IMR-90 (cell line): ENCODE results near the gene ASB3. TPM values are rescaled to one million over a fixed set of nuclear protein-coding genes. Genes with fewer than 3 reads are reported as not detected.

Source experiments
- ATAC-seq: fragments of 200-7000 bp; cut with Tn5 transposase; 2 replicates; pipeline ENCODE4 v1.9.1; 2020; ENCODE audit warnings: low read depth, mild to moderate bottlenecking, moderate library complexity
- BruUV-seq: library from RNA; stranded (reverse); fragments of 400-500 nt; replicated peaks from 2 replicates; lab custom pipeline; 2021; lab: Mats Ljungman, UMichigan
- CTCF ChIA-PET: fragments of 300-600 bp; formaldehyde crosslinking; extraction: SDS; loops from one replicate; lab custom pipeline; 2021; ENCODE audit warnings: antibody characterized with exemption; lab: Yijun Ruan, JAX
- POLR2A ChIA-PET: fragments of 300-600 bp; sonication (Branson Sonifier 250); formaldehyde crosslinking; loops from one replicate; lab custom pipeline; 2022; ENCODE audit warnings: antibody characterized with exemption; ENCODE audit not compliant: unreplicated experiment; lab: Charles Lee
- DNase-seq: peaks from one replicate; pipeline ENCODE4 v3.0.0; 2013
- H2AFZ ChIP-seq: replicated peaks from 2 replicates; pipeline ENCODE3; 2013; ENCODE audit warnings: low read length, mild to moderate bottlenecking; ENCODE audit not compliant: poor library complexity
- H2AK5ac ChIP-seq: 2 replicates; pipeline ENCODE4 v1.6.1; 2013; ENCODE audit warnings: low read depth, low read length, inconsistent platforms
- H2AK9ac ChIP-seq: replicated peaks from 2 replicates; pipeline ENCODE3; 2013; ENCODE audit warnings: mild to moderate bottlenecking, low read depth, low read length, moderate library complexity; ENCODE audit not compliant: poor library complexity
- H2BK120ac ChIP-seq: 2 replicates; pipeline ENCODE4 v1.6.1; 2013; ENCODE audit warnings: low read depth, low read length, inconsistent platforms
- H2BK15ac ChIP-seq: 3 replicates; pipeline ENCODE4 v1.6.1; 2013; ENCODE audit warnings: low read depth, low read length, inconsistent platforms
- H2BK20ac ChIP-seq: 2 replicates; pipeline ENCODE4 v1.6.1; 2013; ENCODE audit warnings: low read depth, mild to moderate bottlenecking, inconsistent platforms, low read length, moderate library complexity
- H2BK5ac ChIP-seq: 2 replicates; pipeline ENCODE4 v1.6.1; 2013; ENCODE audit warnings: mild to moderate bottlenecking, low read depth, low read length, inconsistent platforms; ENCODE audit not compliant: poor library complexity, severe bottlenecking
- H3K14ac ChIP-seq: replicated peaks from 2 replicates; pipeline ENCODE4 v1.6.1; 2013; ENCODE audit warnings: low read depth, low read length, inconsistent platforms
- H3K18ac ChIP-seq: 2 replicates; pipeline ENCODE4 v1.6.1; 2013; ENCODE audit warnings: low read depth, low read length, control low read depth
- H3K23ac ChIP-seq: 2 replicates; pipeline ENCODE4 v1.6.1; 2013; ENCODE audit warnings: low read depth, low read length, inconsistent platforms
- H3K27ac ChIP-seq: 2 replicates; pipeline ENCODE4 v1.5.1; 2013; ENCODE audit warnings: mild to moderate bottlenecking, control low read depth, low read length; ENCODE audit not compliant: insufficient read depth
- H3K27me3 ChIP-seq: 2 replicates; pipeline ENCODE4 v1.6.1; 2013; ENCODE audit warnings: low read length; ENCODE audit not compliant: control insufficient read depth, insufficient read depth
- H3K36me3 ChIP-seq: 2 replicates; pipeline ENCODE4 v1.6.1; 2013; ENCODE audit warnings: low read length, mixed read lengths; ENCODE audit not compliant: control insufficient read depth, insufficient read depth
- H3K4ac ChIP-seq: 2 replicates; pipeline ENCODE4 v1.6.1; 2013; ENCODE audit warnings: low read depth, low read length, inconsistent platforms
- H3K4me1 ChIP-seq: 2 replicates; pipeline ENCODE4 v1.6.1; 2013; ENCODE audit warnings: low read length, mixed read lengths; ENCODE audit not compliant: control insufficient read depth, insufficient read depth
- H3K4me2 ChIP-seq: 2 replicates; pipeline ENCODE4 v1.6.1; 2013; ENCODE audit warnings: low read depth, mild to moderate bottlenecking, control low read depth, low read length, moderate library complexity
- H3K4me3 ChIP-seq: 2 replicates; pipeline ENCODE4 v1.5.1; 2013; ENCODE audit warnings: low read depth, mild to moderate bottlenecking, control low read depth, low read length, moderate library complexity; ENCODE audit not compliant: insufficient read depth
- H3K56ac ChIP-seq: 2 replicates; pipeline ENCODE4 v1.6.1; 2013; ENCODE audit warnings: low read length, inconsistent platforms; ENCODE audit not compliant: insufficient read depth; ENCODE audit errors: extremely low read depth
- H3K79me1 ChIP-seq, 2 experiments: 2 replicates each; pipeline ENCODE4 v1.6.1; 2013; ENCODE audit warnings: low read length in 2 of 2, inconsistent platforms in 1 of 2, low read depth in 1 of 2
- H3K9ac ChIP-seq: 2 replicates; pipeline ENCODE4 v1.6.1; 2013; ENCODE audit warnings: low read depth, low read length, control low read depth
- H3K9me1 ChIP-seq: 2 replicates; pipeline ENCODE4 v1.6.1; 2013; ENCODE audit warnings: low read length, inconsistent platforms; ENCODE audit not compliant: insufficient read depth
- H3K9me3 ChIP-seq: 2 replicates; pipeline ENCODE4 v1.6.1; 2013; ENCODE audit warnings: low read length; ENCODE audit not compliant: control insufficient read depth, insufficient read depth
- H4K20me1 ChIP-seq: 2 replicates; pipeline ENCODE4 v1.6.1; 2013; ENCODE audit warnings: low read length, inconsistent platforms; ENCODE audit not compliant: insufficient read depth
- H4K5ac ChIP-seq: 2 replicates; pipeline ENCODE4 v1.6.1; 2013; ENCODE audit warnings: mild to moderate bottlenecking, low read depth, low read length, control low read depth
- H4K8ac ChIP-seq, 2 experiments: 2 replicates each; pipeline ENCODE4 v1.6.1; 2013; ENCODE audit warnings: low read depth in 2 of 2, low read length in 2 of 2, control low read depth in 1 of 2, inconsistent platforms in 1 of 2
- H4K91ac ChIP-seq: 2 replicates; pipeline ENCODE4 v1.6.1; 2013; ENCODE audit warnings: low read depth, low read length, inconsistent platforms; ENCODE audit not compliant: insufficient read depth
- CHD1 ChIP-seq: IDR thresholded peaks from 2 replicates; pipeline ENCODE4 v1.6.1; 2012; ENCODE audit warnings: low read depth, low read length, improper control_type of control experiment
- CTCF ChIP-seq: conservative IDR thresholded peaks from 2 replicates; pipeline ENCODE4 v1.5.1; 2012; ENCODE audit warnings: mild to moderate bottlenecking, low read depth, low read length, improper control_type of control experiment
- ELK1 ChIP-seq: fragments of 150-350 bp; IDR thresholded peaks from 2 replicates; pipeline ENCODE4 v1.6.1; 2016; ENCODE audit warnings: low read depth, mild to moderate bottlenecking, low read length, moderate library complexity, borderline replicate concordance
- FOS ChIP-seq: fragments of 150-350 bp; IDR thresholded peaks from 2 replicates; pipeline ENCODE4 v1.6.1; 2016; ENCODE audit warnings: low read depth, low read length
- MAZ ChIP-seq: IDR thresholded peaks from 2 replicates; pipeline ENCODE4 v1.6.1; 2012; ENCODE audit warnings: low read depth, mild to moderate bottlenecking, low read length, improper control_type of control experiment, moderate library complexity, borderline replicate concordance
- POLR2A ChIP-seq: IDR thresholded peaks from 2 replicates; pipeline ENCODE4 v1.6.1; 2012; ENCODE audit warnings: mild to moderate bottlenecking, low read depth, low read length
- RFX5 ChIP-seq: IDR thresholded peaks from 2 replicates; pipeline ENCODE4 v1.8.0; 2012; ENCODE audit warnings: low read depth, mild to moderate bottlenecking, low read length, moderate library complexity
- WGBS, 2 experiments: methylation state at CpG; one replicate each; pipeline versions ENCODE4 v1.1.5 to v1.1.7; 2013; ENCODE audit warnings: missing lambda C conversion rate in 2 of 2; ENCODE audit not compliant: insufficient read length in 1 of 2; ENCODE audit errors: extremely low coverage in 2 of 2; 5-methylcytosine and 5-hydroxymethylcytosine counted together
- dilution Hi-C: fragments of 300-500 bp; cut with HindIII; formaldehyde crosslinking; loops from one replicate; pipeline ENCODE4 v1.14.3; 2018; ENCODE audit warnings: low sequenced_read_pairs; ENCODE audit not compliant: unreplicated experiment
- in situ Hi-C: fragments of 300-500 bp; cut with MboI; formaldehyde crosslinking; loops from 3 replicates; pipeline ENCODE4 v1.14.3; 2019; ENCODE audit warnings: low sequenced_read_pairs, inconsistent platforms, mixed read lengths
- intact Hi-C: fragments of 100-400 bp; cut with micrococcal nuclease; formaldehyde crosslinking; loops from 2 replicates; pipeline ENCODE4 v1.10.0; 2022
- polyA plus RNA-seq, 3 experiments: library from polyadenylated mRNA; depleted of rRNA; stranded (reverse); fragments of >200 nt; gene quantifications; 2 replicates each; pipeline ENCODE4 v1.2.3, GENCODE V29; 2012; ENCODE audit warnings: low replicate concordance in 1 of 3
- total RNA-seq: library from RNA; depleted of rRNA; stranded (reverse); fragments of >200 nt; gene quantifications from 2 replicates; pipeline ENCODE4 v1.2.3, GENCODE V29; 2012

The ASB3 gene
- total and polyA plus RNA-seq, 2 of the 4 experiments (the other 2 are of a cell fraction), result 19.2 to 36.2 TPM

GRCh38 chr2:53820711-53821110 lies 34.0 kb upstream of the ASB3 start:
- dilution Hi-C loops, result no loop called here
- peak; percentile 27; the same call in 1 of the 2 replicates for ATAC-seq

More at GRCh38 chr2:53820711-53821110, 34.0 kb upstream of the ASB3 start:
- Histone ChIP-seq H4K20me1 (no peaks in the 10 kb centered on the region), H3K4me2 (no peak overlapping the region), H2BK15ac (no peak overlapping the region), H3K4ac (no peak overlapping the region), H4K8ac (no peak overlapping the region), H3K14ac (no peak overlapping the region), H3K27me3 (no peaks in the 10 kb centered on the region), H3K23ac (no peak overlapping the region), H2BK5ac (no peak overlapping the region), H4K5ac (no peak overlapping the region), H3K9me3 (no peaks in the 10 kb centered on the region), H3K4me1 (no peaks in the 10 kb centered on the region), H2AK5ac (no peak overlapping the region), H2BK20ac (no peak overlapping the region), H3K27ac (no peak overlapping the region), H3K4me3 (no peak overlapping the region), H3K9me1 (peaks cover 7% of the 10 kb centered on the region), H2AK9ac (no peak overlapping the region), H2AFZ (no peak overlapping the region), H3K79me1 (peaks cover 0 to 8% of the 10 kb centered on the region in 2 experiments; a peak in 2 of 4 replicates), H3K56ac (no peak overlapping the region), H3K18ac (no peak overlapping the region), H3K36me3 (peaks cover 16% of the 10 kb centered on the region), H4K91ac (no peak overlapping the region), H2BK120ac (no peak overlapping the region), H3K9ac (no peak overlapping the region)
- no peak for TF ChIP-seq MAZ
- no peak for TF ChIP-seq ELK1
- no peak for TF ChIP-seq CHD1
- TF ChIP-seq POLR2A, result no peak
- no peak for TF ChIP-seq CTCF
- TF ChIP-seq RFX5, result no peak
- TF ChIP-seq FOS, result no peak
- peak; percentile 20 for DNase-seq
- WGBS, 2 experiments, result no CpG with 5 or more reads among the region's 4 CpGs
- POLR2A ChIA-PET, result interaction anchor here (0.6 kb wide), 1 partner anchor 13 kb away, joined by 3 read pairs; no protein-coding TSS in a partner anchor
- in situ Hi-C loops, result no loop called here
- no TSS peak for BruUV-seq
- CTCF ChIA-PET, result interaction anchor here (0.6 kb wide), 1 partner anchor 23 kb away, joined by 6 read pairs; no protein-coding TSS in a partner anchor
- intact Hi-C loops, result no loop called here
